Neural cell (in vitro differentiated cells): ENCODE data around the gene JRKL. TPM values are rescaled to one million over a fixed set of nuclear protein-coding genes. Genes with fewer than 3 reads are reported as not detected.
"Not testable (repeated sequence)": the region's sequence is repeated elsewhere in the genome, so short reads cannot be mapped to it uniquely, and the experiment has no call there.

Experiments
- H2AFZ ChIP-seq: fragments of 200-600, 300-800 bp; sonication (generic), shearing (Covaris generic); 2 replicates; pipeline ENCODE4 v1.6.0; 2014; ENCODE audit warnings: low read depth, mild to moderate bottlenecking, antibody characterized with exemption, low read length, moderate library complexity
- H3F3A ChIP-seq: fragments of 200-600 bp; shearing (Covaris generic); 2 replicates; pipeline ENCODE4 v1.6.1; 2016; ENCODE audit warnings: mild to moderate bottlenecking, moderate library complexity, mixed read lengths, antibody characterized with exemption, low read length; ENCODE audit not compliant: insufficient read depth, poor library complexity, severe bottlenecking
- H3K27ac ChIP-seq: fragments of 200-600, 300-800 bp; sonication (generic), shearing (Covaris generic); 2 replicates; pipeline ENCODE4 v1.5.1; 2014; ENCODE audit warnings: mild to moderate bottlenecking, low read length, moderate library complexity
- H3K27me3 ChIP-seq: fragments of 300-800, 200-600 bp; sonication (generic), shearing (Covaris generic); 2 replicates; pipeline ENCODE4 v1.6.0; 2014; ENCODE audit warnings: mild to moderate bottlenecking, low read depth, low read length, moderate library complexity; ENCODE audit not compliant: insufficient read depth
- H3K36me3 ChIP-seq: fragments of 300-800, 200-600 bp; sonication (generic), shearing (Covaris generic); 2 replicates; pipeline ENCODE4 v1.5.1; 2014; ENCODE audit warnings: mild to moderate bottlenecking, antibody characterized with exemption, low read length, moderate library complexity; ENCODE audit not compliant: insufficient read depth
- H3K4me2 ChIP-seq: fragments of 300-800, 200-600 bp; sonication (generic), shearing (Covaris generic); 2 replicates; pipeline ENCODE4 v1.6.0; 2014; ENCODE audit warnings: mild to moderate bottlenecking, low read length
- H3K4me3 ChIP-seq: fragments of 300-800, 200-600 bp; sonication (generic), shearing (Covaris generic); 2 replicates; pipeline ENCODE4 v1.5.1; 2014; ENCODE audit warnings: mild to moderate bottlenecking, low read length, moderate library complexity
- H3K79me2 ChIP-seq: fragments of 200-600 bp; shearing (Covaris generic); replicated peaks from 2 replicates; pipeline ENCODE4 v1.6.0; 2014; ENCODE audit warnings: mild to moderate bottlenecking, low read length, moderate library complexity; ENCODE audit not compliant: insufficient read depth
- H3K9ac ChIP-seq: fragments of 300-800, 200-600 bp; sonication (generic), shearing (Covaris generic); 2 replicates; pipeline ENCODE4 v1.6.1; 2016; ENCODE audit warnings: mild to moderate bottlenecking, low read length, mixed read lengths
- H3K9me2 ChIP-seq: fragments of 200-600 bp; shearing (Covaris generic); 2 replicates; pipeline ENCODE4 v1.6.1; 2016; ENCODE audit warnings: mild to moderate bottlenecking, low read length, mixed read lengths; ENCODE audit not compliant: insufficient read depth
- H3K9me3 ChIP-seq: fragments of 200-600, 300-800 bp; sonication (generic), shearing (Covaris generic); 2 replicates; pipeline ENCODE4 v1.6.1; 2016; ENCODE audit warnings: mild to moderate bottlenecking, mixed run types, low read length, moderate library complexity, mixed read lengths
- H4K20me1 ChIP-seq: fragments of 200-600 bp; shearing (Covaris generic); 2 replicates; pipeline ENCODE4 v1.6.1; 2016; ENCODE audit warnings: mild to moderate bottlenecking, mixed run types; ENCODE audit not compliant: insufficient read depth
- CTCF ChIP-seq: fragments of 450-650 bp; IDR thresholded peaks from 2 replicates; pipeline ENCODE4 v1.5.1; 2014; ENCODE audit warnings: antibody characterized with exemption, mild to moderate bottlenecking, moderate library complexity; ENCODE audit not compliant: poor library complexity, severe bottlenecking
- EP300 ChIP-seq: fragments of 450-650 bp; conservative IDR thresholded peaks from 2 replicates; pipeline ENCODE4 v1.6.1; 2014; ENCODE audit warnings: antibody characterized with exemption, mild to moderate bottlenecking, moderate library complexity; ENCODE audit not compliant: poor library complexity, severe bottlenecking
- EZH2 ChIP-seq: fragments of 200-600, 300-800 bp; shearing (Covaris generic), sonication (generic); IDR thresholded peaks from 2 replicates; pipeline ENCODE4 v1.6.1; 2014; ENCODE audit warnings: antibody characterized with exemption, low read length, borderline replicate concordance, mild to moderate bottlenecking; ENCODE audit not compliant: insufficient read depth, poor library complexity, severe bottlenecking
- MXI1 ChIP-seq: fragments of 450-650 bp; conservative IDR thresholded peaks from 2 replicates; pipeline ENCODE4 v1.6.1; 2014; ENCODE audit warnings: antibody characterized with exemption, mild to moderate bottlenecking; ENCODE audit not compliant: poor library complexity, severe bottlenecking
- POLR2AphosphoS5 ChIP-seq: IDR thresholded peaks from 2 replicates; pipeline ENCODE4 v1.6.1; 2012
- RAD21 ChIP-seq: fragments of 450-650 bp; conservative IDR thresholded peaks from 2 replicates; pipeline ENCODE4 v1.6.1; 2014; ENCODE audit warnings: antibody characterized with exemption, mild to moderate bottlenecking, moderate library complexity
- REST ChIP-seq: IDR thresholded peaks from 2 replicates; pipeline ENCODE4 v1.6.1; 2012; ENCODE audit warnings: borderline replicate concordance
- SMC3 ChIP-seq: fragments of 450-650 bp; conservative IDR thresholded peaks from 2 replicates; pipeline ENCODE4 v1.6.1; 2014; ENCODE audit warnings: antibody characterized with exemption, mild to moderate bottlenecking, moderate library complexity; ENCODE audit not compliant: poor library complexity
- TAF1 ChIP-seq: IDR thresholded peaks from 2 replicates; pipeline ENCODE4 v1.6.1; 2012; ENCODE audit warnings: low read depth
- polyA plus RNA-seq: library from polyadenylated mRNA; depleted of rRNA; stranded (reverse); fragments of >200 nt; gene quantifications from 2 replicates; pipeline ENCODE4 v1.2.3, GENCODE V29; 2014

Gene JRKL
- polyA plus RNA-seq, 1 donor from 2014 or later = 3.1 TPM

- no peaks in the 10 kb centered on the region for H3K79me2 ChIP-seq
- H3K9ac ChIP-seq = no peak overlapping the region
- H3K27ac ChIP-seq = no peak overlapping the region
- no peaks in the 10 kb centered on the region for H3K9me3 ChIP-seq
- H3F3A ChIP-seq = no peaks in the 10 kb centered on the region
- no peak overlapping the region for H3K4me2 ChIP-seq
- no peaks in the 10 kb centered on the region for H4K20me1 ChIP-seq
- no peaks in the 10 kb centered on the region for H3K9me2 ChIP-seq
- H3K36me3 ChIP-seq = no peaks in the 10 kb centered on the region
- no peak for TF ChIP-seq EZH2
- no peak for TF ChIP-seq RAD21
- TF ChIP-seq POLR2AphosphoS5 = no peak
- no peaks in the 10 kb centered on the region for H3K27me3 ChIP-seq
- H3K4me3 ChIP-seq = no peak overlapping the region
- no peak overlapping the region for H2AFZ ChIP-seq
These were observed 6.8 kb downstream of the JRKL start for GRCh38 chr11:96396637-96397036.

GRCh38 chr11:96397863-96398262 is 8.1 kb downstream of the JRKL start:
- Histone ChIP-seq H3K4me2 (no peak overlapping the region), H3K9me3 (no peaks in the 10 kb centered on the region), H3F3A (no peaks in the 10 kb centered on the region), H3K36me3 (no peaks in the 10 kb centered on the region), H3K9me2 (no peaks in the 10 kb centered on the region), H3K4me3 (no peak overlapping the region), H3K79me2 (no peaks in the 10 kb centered on the region), H3K27ac (no peak overlapping the region), H3K27me3 (no peaks in the 10 kb centered on the region), H4K20me1 (no peaks in the 10 kb centered on the region), H3K9ac (no peak overlapping the region), H2AFZ (no peak overlapping the region)
- no peak for TF ChIP-seq POLR2AphosphoS5

- no peak overlapping the region for H3K27ac ChIP-seq
- no peak overlapping the region for H3K4me3 ChIP-seq
- H3K27me3 ChIP-seq = no peaks in the 10 kb centered on the region
- no peak for TF ChIP-seq TAF1
- TF ChIP-seq CTCF = no peak
- TF ChIP-seq MXI1 = no peak
- TF ChIP-seq POLR2AphosphoS5 = no peak
- TF ChIP-seq SMC3 = no peak
- TF ChIP-seq EZH2 = no peak
- no peak for TF ChIP-seq REST
- no peak for TF ChIP-seq EP300
- no peak for TF ChIP-seq RAD21
- no peak overlapping the region for H3K9ac ChIP-seq
- H3F3A ChIP-seq = no peaks in the 10 kb centered on the region
- no peak overlapping the region for H3K4me2 ChIP-seq
- H3K36me3 ChIP-seq = no peaks in the 10 kb centered on the region
- H3K79me2 ChIP-seq = no peaks in the 10 kb centered on the region
- no peaks in the 10 kb centered on the region for H3K9me2 ChIP-seq
- no peaks in the 10 kb centered on the region for H3K9me3 ChIP-seq
- H2AFZ ChIP-seq = no peak overlapping the region
- no peaks in the 10 kb centered on the region for H4K20me1 ChIP-seq
These were observed 10.9 kb downstream of the JRKL start for GRCh38 chr11:96400697-96401096.

GRCh38 chr11:96411412-96411811 is 21.6 kb downstream of the JRKL start:
- H4K20me1 ChIP-seq, H3F3A ChIP-seq, H3K4me2 ChIP-seq, H3K27me3 ChIP-seq, H3K4me3 ChIP-seq, H3K36me3 ChIP-seq, H3K9me3 ChIP-seq, H3K9ac ChIP-seq, H3K79me2 ChIP-seq, H3K27ac ChIP-seq, H3K9me2 ChIP-seq, H2AFZ ChIP-seq: not testable (repeated sequence)
